HepG2 (cell line): ENCODE results near the gene RPS14. TPM values are rescaled to one million over a fixed set of nuclear protein-coding genes. Genes with fewer than 3 reads are reported as not detected.

Experiments used
- GABPB1 ChIP-seq: IDR thresholded peaks from 2 replicates; pipeline ENCODE4 v1.6.1; 2016; ENCODE audit warnings: mild to moderate bottlenecking, missing genetic modification reagents, moderate library complexity, missing compliant biosample characterization
- HOXA3 ChIP-seq: sonication (generic); formaldehyde crosslinking; IDR thresholded peaks from 2 replicates; pipeline ENCODE4 v1.5.0; 2020; ENCODE audit warnings: missing genetic modification reagents
- LCORL ChIP-seq, 2 experiments: fragments of 450-650 bp in 1 of 2; sonication (generic) in 1 of 2; formaldehyde crosslinking in 1 of 2; IDR thresholded peaks; 2 replicates each; pipeline versions ENCODE4 v1.5.0 to v1.6.1; 2017 to 2020; ENCODE audit warnings: antibody characterized with exemption in 1 of 2, missing genetic modification reagents in 1 of 2
- NBN ChIP-seq: fragments of 450-650 bp; conservative IDR thresholded peaks from 2 replicates; pipeline ENCODE4 v1.6.1; 2017
- NR2F6 ChIP-seq, 2 experiments: IDR thresholded peaks; 2 replicates each; pipeline ENCODE4 v1.6.1; 2016; ENCODE audit warnings: antibody characterized with exemption in 1 of 2, mild to moderate bottlenecking in 1 of 2
- ZBTB33 ChIP-seq: sonication (generic); formaldehyde crosslinking; IDR thresholded peaks from 2 replicates; pipeline ENCODE4 v1.4.0; 2020; ENCODE audit warnings: missing genetic modification reagents
- ZBTB37 ChIP-seq: sonication (generic); formaldehyde crosslinking; IDR thresholded peaks from 2 replicates; pipeline ENCODE4 v1.4.0; 2020; ENCODE audit warnings: mild to moderate bottlenecking, missing genetic modification reagents
- ZFP41 ChIP-seq: sonication (generic); formaldehyde crosslinking; IDR thresholded peaks from 2 replicates; pipeline ENCODE4 v1.4.0; 2020; ENCODE audit warnings: mild to moderate bottlenecking, missing genetic modification reagents, borderline replicate concordance
- ZNF180 ChIP-seq: sonication (generic); formaldehyde crosslinking; IDR thresholded peaks from 2 replicates; pipeline ENCODE4 v1.4.0; 2020; ENCODE audit warnings: low read depth, missing genetic modification reagents, borderline replicate concordance
- ZNF44 ChIP-seq: sonication (generic); formaldehyde crosslinking; IDR thresholded peaks from 2 replicates; pipeline ENCODE4 v1.5.1; 2020; ENCODE audit warnings: mild to moderate bottlenecking, missing genetic modification reagents
- ZNF441 ChIP-seq: sonication (generic); formaldehyde crosslinking; IDR thresholded peaks from 2 replicates; pipeline ENCODE4 v1.7.0; 2021; ENCODE audit warnings: missing genetic modification reagents, borderline replicate concordance
- ZNF451 ChIP-seq: sonication (generic); formaldehyde crosslinking; IDR thresholded peaks from 2 replicates; pipeline ENCODE4 v1.5.0; 2020; ENCODE audit warnings: mild to moderate bottlenecking, missing genetic modification reagents
- ZNF512 ChIP-seq: sonication (generic); formaldehyde crosslinking; IDR thresholded peaks from 2 replicates; pipeline ENCODE4 v1.4.0; 2020; ENCODE audit warnings: mild to moderate bottlenecking, missing genetic modification reagents
- ZNF550 ChIP-seq: sonication (generic); formaldehyde crosslinking; IDR thresholded peaks from 2 replicates; pipeline ENCODE4 v1.4.0; 2020; ENCODE audit warnings: mild to moderate bottlenecking, missing genetic modification reagents, borderline replicate concordance
- ZNF605 ChIP-seq: sonication (generic); formaldehyde crosslinking; IDR thresholded peaks from 2 replicates; pipeline ENCODE4 v1.8.0; 2022; ENCODE audit warnings: mild to moderate bottlenecking, missing genetic modification reagents
- ZNF615 ChIP-seq: sonication (generic); formaldehyde crosslinking; IDR thresholded peaks from 2 replicates; pipeline ENCODE4 v1.5.0; 2020; ENCODE audit warnings: mild to moderate bottlenecking, missing genetic modification reagents, borderline replicate concordance
- ZNF646 ChIP-seq: sonication (generic); formaldehyde crosslinking; IDR thresholded peaks from 2 replicates; pipeline ENCODE4 v1.9.0; 2021; ENCODE audit warnings: mild to moderate bottlenecking, missing genetic modification reagents
- polyA plus RNA-seq, 8 experiments: library from polyadenylated mRNA; depleted of rRNA in 3 of 8; stranded (reverse) in 7 of 8; unstranded in 1 of 8; fragments of >200 nt; fragmentation: Illumina TruSeq in 4 of 8; extraction: Trizol in 4 of 8; gene quantifications; 2 replicates each; pipeline versions ENCODE4 v1.2.1 to v1.2.3, GENCODE V29; 2011 to 2016; ENCODE audit warnings: low read depth in 4 of 8, missing spikeins in 1 of 8, mixed read lengths in 1 of 8; ENCODE audit not compliant: insufficient read depth in 1 of 8
- total RNA-seq, 5 experiments: library from RNA; depleted of rRNA; stranded (reverse); fragments of >200 nt; fragmentation: Illumina TruSeq; extraction: Trizol; gene quantifications; 2 replicates each; pipeline ENCODE4 v1.2.3, GENCODE V29; 2016; ENCODE audit warnings: low read depth in 1 of 5

The RPS14 gene
- total and polyA plus RNA-seq, 2 of the 13 experiments (the other 11 are each of a cell fraction or from before 2014, with no cell fraction given) = 2,116 to 3,295 TPM

GRCh38 chr5:150449517-150450339, at the start of gene RPS14 (continued):
- TF ChIP-seq ZNF646 (CRISPR knock-in tag) (no peak), ZBTB33 (CRISPR knock-in tag) (peak; percentile 75), ZNF441 (peak; percentile 85), LCORL (IDR thresholded peaks at IDR 0.05) (peak; percentile 42; the same call in 1 of the 2 replicates), LCORL (CRISPR knock-in tag; IDR thresholded peaks at IDR 0.05) (no peak), NBN (no peak), NR2F6 (IDR thresholded peaks at IDR 0.05) (peak; percentile 83), NR2F6 (CRISPR knock-in tag; IDR thresholded peaks at IDR 0.05) (peak; percentile 86), ZFP41 (CRISPR knock-in tag) (no peak; the same call in 1 of the 2 replicates), ZBTB37 (CRISPR knock-in tag) (no peak; the same call in 1 of the 2 replicates), ZNF512 (CRISPR knock-in tag) (no peak), ZNF550 (CRISPR knock-in tag) (0 out of 2 replicates have a peak, but pooled peaks have one; percentile 20), ZNF615 (peak; percentile 92), GABPB1 (CRISPR knock-in tag) (peak; percentile 98), ZNF605 (CRISPR knock-in tag) (peak; percentile 98), ZNF451 (peak; percentile 62; the same call in 1 of the 2 replicates), HOXA3 (CRISPR knock-in tag) (peak; percentile 97), ZNF44 (CRISPR knock-in tag) (peak; percentile 95), ZNF180 (no peak)
